Measurements from ENCODE around the gene TWIST2. TPM values are rescaled to one million over a fixed set of nuclear protein-coding genes. Genes with fewer than 3 reads are reported as not detected.

The TWIST2 gene
- total RNA-seq, 2 experiments from 2014 or later = not detected

- Mint-ChIP-seq H3K36me3 (no peaks in the 10 kb centered on the region), H3K9me3 (ENCODE audit: low read depth) (peaks cover 4% of the 10 kb centered on the region), H3K4me3 (no peak overlapping the region), H3K27me3 (no peaks in the 10 kb centered on the region), H3K4me1 (no peaks in the 10 kb centered on the region), H3K27ac (no peak overlapping the region)
- ATAC-seq = no peak
- CTCF ChIA-PET = no interaction called here
- no peak for DNase-seq
Observed at GRCh38 chr2:238916176-238916874, 68.4 kb downstream of the TWIST2 start.

DNA sequence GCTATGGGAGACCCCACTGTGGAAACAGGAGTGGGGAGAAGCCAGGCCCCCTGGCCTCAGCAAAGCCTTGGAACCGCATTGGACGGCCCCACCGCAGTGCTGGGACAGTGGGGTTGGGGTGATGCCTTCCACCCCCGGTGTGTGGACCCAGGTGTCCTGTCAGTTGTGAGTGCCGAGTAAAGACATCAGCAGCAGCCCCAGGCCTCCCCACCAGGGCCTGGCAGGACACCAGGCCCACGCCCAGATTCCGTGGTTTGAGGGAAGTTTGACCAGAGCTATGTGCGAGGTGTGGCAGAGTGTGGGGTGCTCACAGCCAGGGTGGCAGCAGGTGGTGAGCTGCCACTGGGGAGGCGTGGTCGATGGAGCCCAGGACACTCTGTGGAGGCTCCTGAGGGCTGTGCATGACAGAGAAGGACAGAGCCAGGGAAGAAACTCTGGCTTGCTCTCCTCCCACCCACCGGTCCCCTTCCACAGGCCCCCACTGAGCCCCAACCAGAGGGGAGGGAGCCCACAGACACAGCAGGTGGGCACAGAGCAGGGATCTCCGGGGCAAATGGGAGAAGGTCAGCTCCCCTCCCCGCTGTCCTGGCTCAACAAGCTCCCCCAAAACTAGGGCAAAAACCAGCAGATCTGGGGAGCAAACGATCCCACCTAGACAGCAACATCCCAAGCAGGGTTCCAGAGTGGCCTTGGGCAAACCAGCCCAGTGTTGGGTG lies 69.1 kb downstream of the TWIST2 start:
- CTCF ChIA-PET = no interaction called here
- Mint-ChIP-seq H3K27me3 (no peaks in the 10 kb centered on the region), H3K4me1 (no peaks in the 10 kb centered on the region), H3K36me3 (no peaks in the 10 kb centered on the region), H3K9me3 (ENCODE audit: low read depth) (no peaks in the 10 kb centered on the region), H3K27ac (no peak overlapping the region), H3K4me3 (no peak overlapping the region)
- DNase-seq (no peak), ATAC-seq (no peak)

DNA sequence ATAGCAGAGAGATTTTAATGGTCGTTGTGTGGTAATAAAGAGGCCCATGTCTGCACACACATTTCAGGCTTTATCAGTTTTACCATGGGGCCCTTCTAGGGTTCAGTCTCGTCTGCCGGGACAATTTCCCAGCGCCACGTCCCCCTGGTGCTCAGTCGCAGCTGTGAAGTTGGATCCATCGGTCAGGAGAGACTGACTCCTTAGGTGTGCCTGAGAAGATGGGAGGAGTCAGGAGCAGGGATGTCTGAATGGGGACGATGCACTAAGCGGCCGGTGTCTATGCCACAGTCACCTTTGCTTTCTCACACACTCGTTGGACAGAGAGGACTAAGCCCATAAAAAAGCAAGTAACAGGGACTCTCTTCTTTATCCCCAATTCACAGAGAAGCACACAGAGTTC lies 71.4 kb downstream of the TWIST2 start:
- CTCF ChIA-PET = no interaction called here
- Mint-ChIP-seq H3K9me3 (ENCODE audit: low read depth) (no peaks in the 10 kb centered on the region), H3K27ac (no peak overlapping the region), H3K36me3 (no peaks in the 10 kb centered on the region), H3K4me1 (no peaks in the 10 kb centered on the region), H3K4me3 (no peak overlapping the region), H3K27me3 (no peaks in the 10 kb centered on the region)
- no peak for DNase-seq
- no peak for ATAC-seq

DNA sequence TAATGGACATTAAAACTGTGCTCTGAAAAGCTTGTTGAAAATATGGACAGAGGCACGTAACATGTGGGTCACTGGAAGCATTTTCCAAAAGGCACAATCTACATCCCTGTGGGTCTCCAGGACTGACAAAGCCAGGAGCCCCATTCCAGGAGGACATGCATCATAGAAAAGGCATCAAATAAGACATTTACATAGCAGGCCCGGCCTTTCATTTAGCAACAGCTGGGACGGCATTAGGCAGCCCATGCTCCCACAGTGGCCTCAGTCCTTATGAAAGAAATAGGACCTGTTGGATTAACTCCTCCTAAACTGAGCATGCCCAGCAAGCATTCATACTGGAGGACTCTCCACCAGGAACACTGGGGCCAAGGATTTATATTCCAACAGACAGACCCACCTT lies 72.2 kb downstream of the TWIST2 start:
- no peak for ATAC-seq
- no peaks in the 10 kb centered on the region for H3K27me3 Mint-ChIP-seq
- CTCF ChIA-PET = no interaction called here
- no peak for DNase-seq
- no peak overlapping the region for H3K27ac Mint-ChIP-seq
- H3K4me1 Mint-ChIP-seq = no peaks in the 10 kb centered on the region
- no peak overlapping the region for H3K4me3 Mint-ChIP-seq
- H3K36me3 Mint-ChIP-seq = no peaks in the 10 kb centered on the region
- no peaks in the 10 kb centered on the region for H3K9me3 Mint-ChIP-seq (ENCODE audit: low read depth)

DNA sequence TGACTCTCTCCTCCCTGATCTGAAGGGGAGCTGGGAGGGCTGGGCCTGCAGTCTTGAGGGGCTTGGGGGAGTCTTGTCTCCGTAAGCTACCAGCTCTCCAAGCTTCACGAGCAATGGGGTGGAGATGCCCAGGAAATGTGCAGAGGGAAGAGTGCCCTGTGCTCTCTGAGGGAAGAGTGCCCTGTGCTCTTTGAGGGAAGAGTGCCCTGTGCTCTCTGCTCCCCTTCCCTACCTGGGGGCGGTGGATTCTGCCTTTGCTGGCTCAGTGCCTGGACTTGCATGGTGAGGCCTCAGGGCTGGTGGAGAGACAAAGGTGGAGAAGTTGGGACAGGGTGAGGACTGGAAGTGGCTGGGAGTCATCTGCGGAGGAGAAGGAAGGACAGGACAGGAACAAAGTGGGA lies 72.7 kb downstream of the TWIST2 start:
- Mint-ChIP-seq H3K4me3 (no peak overlapping the region), H3K9me3 (ENCODE audit: low read depth) (no peaks in the 10 kb centered on the region), H3K27me3 (no peaks in the 10 kb centered on the region), H3K36me3 (no peaks in the 10 kb centered on the region), H3K4me1 (no peaks in the 10 kb centered on the region), H3K27ac (no peak overlapping the region)
- ATAC-seq (no peak), DNase-seq (no peak)
- CTCF ChIA-PET = no interaction called here

DNA sequence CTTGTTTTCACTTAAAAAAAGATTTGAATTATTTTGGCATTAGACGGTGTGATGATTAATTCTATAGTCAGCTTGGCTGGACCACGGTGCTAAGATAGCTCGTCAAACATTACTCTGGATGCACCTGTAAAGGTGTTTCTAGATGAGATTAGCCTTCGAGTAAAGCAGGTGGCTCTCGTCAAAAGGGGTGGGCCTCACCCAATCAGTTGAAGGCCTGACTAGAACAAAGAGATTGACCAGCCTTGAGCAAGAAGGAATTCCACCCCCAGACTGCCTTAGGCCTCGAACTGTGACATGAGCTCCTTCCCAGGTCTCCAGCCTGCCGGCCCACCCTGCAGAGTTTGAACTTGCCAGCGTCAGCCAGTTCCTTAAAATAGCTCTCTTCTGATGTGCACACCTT lies 73.4 kb downstream of the TWIST2 start:
- Mint-ChIP-seq H3K4me1 (no peaks in the 10 kb centered on the region), H3K27ac (no peak overlapping the region), H3K36me3 (no peaks in the 10 kb centered on the region), H3K9me3 (ENCODE audit: low read depth) (no peaks in the 10 kb centered on the region), H3K4me3 (no peak overlapping the region), H3K27me3 (no peaks in the 10 kb centered on the region)
- CTCF ChIA-PET = no interaction called here
- no peak for DNase-seq
- no peak for ATAC-seq

DNA sequence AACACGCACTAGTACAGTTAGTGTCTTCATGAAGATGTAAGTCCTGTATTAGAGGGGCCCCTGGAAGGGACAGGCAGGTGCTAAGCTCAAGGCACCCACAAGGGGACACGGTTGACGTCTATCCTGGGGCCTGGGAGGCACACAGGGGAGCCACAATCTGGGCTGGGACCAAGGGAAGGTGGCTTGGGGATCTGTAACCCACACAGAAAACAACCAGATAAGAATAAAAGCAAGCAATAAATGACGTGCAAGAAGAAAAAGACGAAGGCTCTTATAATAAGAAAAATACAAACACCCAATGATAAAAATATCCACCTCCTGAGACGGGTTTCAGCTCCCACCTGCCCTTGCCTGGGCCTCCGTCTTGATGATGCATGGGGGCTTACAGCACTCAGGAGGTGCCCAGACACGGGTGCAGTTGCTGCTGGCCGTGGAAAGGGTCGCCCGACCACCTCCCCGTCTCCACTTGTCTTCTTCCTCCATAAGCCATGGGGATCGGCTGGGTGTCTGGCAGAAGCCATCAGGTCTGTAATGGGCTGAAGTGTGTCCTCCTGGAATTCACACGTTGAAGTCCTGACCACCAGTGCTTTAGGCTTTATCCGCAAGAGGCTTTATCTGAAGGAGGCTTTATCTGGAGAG lies 73.9 kb downstream of the TWIST2 start:
- Mint-ChIP-seq H3K9me3 (ENCODE audit: low read depth) (no peaks in the 10 kb centered on the region), H3K27me3 (no peaks in the 10 kb centered on the region), H3K4me1 (no peaks in the 10 kb centered on the region), H3K27ac (no peak overlapping the region), H3K36me3 (no peaks in the 10 kb centered on the region), H3K4me3 (no peak overlapping the region)
- ATAC-seq (no peak), DNase-seq (no peak)
- CTCF ChIA-PET = no interaction called here

GRCh38 chr2:238922435-238922834 lies 74.5 kb downstream of the TWIST2 start:
- no peak overlapping the region for H3K4me3 Mint-ChIP-seq
- no peaks in the 10 kb centered on the region for H3K36me3 Mint-ChIP-seq
- no peaks in the 10 kb centered on the region for H3K4me1 Mint-ChIP-seq
- CTCF ChIA-PET = no interaction called here
- H3K9me3 Mint-ChIP-seq (ENCODE audit: low read depth) = no peaks in the 10 kb centered on the region
- no peaks in the 10 kb centered on the region for H3K27me3 Mint-ChIP-seq
- no peak overlapping the region for H3K27ac Mint-ChIP-seq
- no peak for ATAC-seq
- DNase-seq = no peak

DNA sequence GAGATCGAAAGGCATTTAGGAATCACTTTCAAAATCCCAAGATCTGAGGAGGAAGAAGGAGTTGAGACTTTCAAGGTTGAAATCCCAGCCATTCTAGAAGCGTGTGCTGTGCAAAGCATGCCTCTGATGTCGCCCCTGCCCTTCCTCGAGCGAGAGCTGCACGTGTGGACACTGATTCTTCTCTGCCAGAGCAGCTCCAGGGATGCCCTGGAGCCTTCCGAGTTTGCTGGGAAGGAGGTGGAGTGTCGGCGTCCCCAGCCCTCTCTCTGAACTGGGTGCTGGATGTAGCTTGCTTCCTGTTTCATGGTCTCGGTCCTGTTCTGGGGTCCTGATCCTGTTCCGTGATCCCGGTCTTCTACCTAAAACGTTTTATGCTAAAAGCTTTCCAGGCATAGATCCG lies 76.1 kb downstream of the TWIST2 start:
- Mint-ChIP-seq H3K4me3 (no peak overlapping the region), H3K9me3 (ENCODE audit: low read depth) (no peaks in the 10 kb centered on the region), H3K4me1 (no peaks in the 10 kb centered on the region), H3K27ac (no peak overlapping the region), H3K36me3 (no peaks in the 10 kb centered on the region), H3K27me3 (no peaks in the 10 kb centered on the region)
- CTCF ChIA-PET = no interaction called here
- no peak for ATAC-seq
- DNase-seq = no peak

GRCh38 chr2:238924796-238925195 lies 76.9 kb downstream of the TWIST2 start:
- H3K27ac Mint-ChIP-seq = no peak overlapping the region
- H3K4me1 Mint-ChIP-seq = no peaks in the 10 kb centered on the region
- H3K36me3 Mint-ChIP-seq = no peaks in the 10 kb centered on the region
- no peaks in the 10 kb centered on the region for H3K9me3 Mint-ChIP-seq (ENCODE audit: low read depth)
- DNase-seq (no peak), ATAC-seq (no peak)
- H3K4me3 Mint-ChIP-seq = no peak overlapping the region
- CTCF ChIA-PET = no interaction called here
- peaks cover 4% of the 10 kb centered on the region for H3K27me3 Mint-ChIP-seq

GRCh38 chr2:238925281-238925680 lies 77.4 kb downstream of the TWIST2 start:
- H3K27ac Mint-ChIP-seq = no peak overlapping the region
- H3K27me3 Mint-ChIP-seq = peaks cover 5% of the 10 kb centered on the region
- H3K4me1 Mint-ChIP-seq = no peaks in the 10 kb centered on the region
- no peak for ATAC-seq
- H3K4me3 Mint-ChIP-seq = no peak overlapping the region
- DNase-seq = no peak
- H3K36me3 Mint-ChIP-seq = no peaks in the 10 kb centered on the region
- CTCF ChIA-PET = no interaction called here
- no peaks in the 10 kb centered on the region for H3K9me3 Mint-ChIP-seq (ENCODE audit: low read depth)

DNA sequence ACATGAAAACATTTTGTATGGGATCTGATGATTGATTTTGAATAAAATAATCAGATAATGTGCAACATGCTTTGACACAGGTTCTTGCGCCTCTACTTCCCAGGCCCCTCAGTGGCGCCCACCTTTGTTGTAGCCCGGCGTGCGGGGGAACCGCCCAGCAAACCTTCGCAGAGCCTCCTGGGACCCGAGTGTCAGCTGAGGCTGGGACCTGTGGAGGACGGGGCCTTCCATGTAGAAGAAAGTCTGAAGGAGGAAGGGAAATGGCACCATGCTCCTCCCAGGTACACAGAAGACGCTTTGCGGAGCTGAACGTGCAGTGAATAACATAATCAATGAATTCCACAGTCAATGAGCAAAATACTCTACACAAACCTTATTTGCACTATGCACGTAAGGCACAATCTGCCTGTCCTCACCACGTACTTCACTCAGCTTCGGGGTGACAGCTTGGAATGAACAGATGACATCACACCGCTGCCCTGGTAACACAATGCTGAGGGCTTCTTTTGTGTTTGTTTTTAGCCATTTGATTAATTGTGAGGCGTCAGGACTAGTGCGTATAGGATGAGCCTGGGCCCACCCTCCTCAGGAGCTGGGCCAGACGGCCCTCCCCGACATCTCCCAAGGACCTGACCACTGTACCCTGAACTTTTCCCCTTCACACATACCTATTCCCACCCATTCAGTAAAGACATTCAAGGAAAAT lies 78.1 kb downstream of the TWIST2 start:
- CTCF ChIA-PET = no interaction called here
- Mint-ChIP-seq H3K4me3 (no peak overlapping the region), H3K4me1 (no peaks in the 10 kb centered on the region), H3K27ac (no peak overlapping the region), H3K9me3 (ENCODE audit: low read depth) (no peaks in the 10 kb centered on the region), H3K36me3 (no peaks in the 10 kb centered on the region), H3K27me3 (peaks cover 7% of the 10 kb centered on the region)
- DNase-seq (no peak), ATAC-seq (no peak)

DNA sequence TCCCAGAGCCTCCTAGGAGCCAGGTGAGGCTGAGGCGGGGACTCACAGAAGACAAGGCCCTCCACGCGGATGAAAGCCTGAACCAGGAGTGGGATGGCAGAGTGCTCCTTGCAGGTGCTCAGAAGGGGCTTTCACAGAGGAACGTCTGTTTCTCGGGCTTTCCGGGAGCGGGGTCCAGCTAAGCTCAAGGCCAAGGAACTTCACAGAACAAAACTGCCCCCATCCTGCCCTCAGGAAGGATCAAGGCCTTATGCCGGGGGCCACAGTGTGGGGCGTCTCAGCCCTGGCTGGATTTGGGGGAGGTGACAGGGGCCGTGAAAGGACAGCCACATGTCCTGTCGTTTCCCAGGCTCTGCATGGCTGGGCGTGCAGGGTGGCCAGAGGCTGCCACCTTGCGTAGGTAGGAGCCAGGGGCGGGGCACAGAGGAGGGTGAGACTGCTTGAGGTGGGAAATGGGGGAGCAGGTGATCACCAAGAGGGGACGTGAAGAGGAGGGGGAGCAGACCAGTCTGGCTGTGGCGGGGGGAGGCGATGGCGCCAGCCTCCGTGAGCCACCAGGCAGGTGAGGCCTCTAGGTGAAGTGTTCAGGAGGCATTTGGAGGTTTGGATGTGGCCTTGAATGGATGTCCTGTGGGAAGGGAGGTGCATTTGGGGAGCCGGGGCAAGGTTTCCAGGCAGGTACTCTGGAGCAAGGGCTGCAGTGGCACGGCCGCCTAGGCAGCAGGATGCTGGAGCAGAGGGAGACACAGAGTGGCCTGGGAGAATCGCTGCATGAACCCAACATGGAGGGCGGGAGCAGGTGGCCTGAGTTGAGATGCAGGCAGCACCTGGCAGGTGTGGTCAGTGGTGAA lies 79.1 kb downstream of the TWIST2 start:
- CTCF ChIA-PET = no interaction called here
- H3K4me1 Mint-ChIP-seq = no peaks in the 10 kb centered on the region

More for the DNA sequence above, 79.1 kb downstream of the TWIST2 start:
- DNase-seq = no peak
- no peak overlapping the region for H3K27ac Mint-ChIP-seq
- no peak for ATAC-seq
- no peaks in the 10 kb centered on the region for H3K36me3 Mint-ChIP-seq
- H3K9me3 Mint-ChIP-seq (ENCODE audit: low read depth) = no peaks in the 10 kb centered on the region
- no peak overlapping the region for H3K4me3 Mint-ChIP-seq
- H3K27me3 Mint-ChIP-seq = peaks cover 15% of the 10 kb centered on the region

Measured in activated CD8-positive, alpha-beta memory T cell treated with anti-CD3 and anti-CD28 coated beads, Interleukin-2, amount 10 ng/mL, durations not matched to agents 7 days and 5 days (primary cell).